ENCODE data around the gene SYNE4.
A peak's percentile ranks its signal among the peaks of the same experiment; 100 is the strongest.
"Not testable (repeated sequence)": the region's sequence is repeated elsewhere in the genome, so short reads cannot be mapped to it uniquely, and the experiment has no call there.

SYNE4 gene

GRCh38 chr19:36008336-36008978 is at the start of gene SYNE4:
Gene SYNE4, minus strand, starts transcription at chr19:36008813. Its CDS starts 132 bp downstream, at chr19:36008681.
- DNase-seq = no peak

- DNase-seq = peak; percentile 91
These were observed 46.4 kb upstream of the SYNE4 start, which contains the start of gene WDR62 for GRCh38 chr19:36054733-36055686. Gene WDR62, plus strand, starts transcription at chr19:36054897. Its CDS starts 75 bp downstream, at chr19:36054972.

- DNase-seq = peak; percentile 98
These were observed 45.6 kb upstream of the SYNE4 start, which contains the start of gene THAP8 for GRCh38 chr19:36054119-36054732. Gene THAP8, minus strand, starts transcription at chr19:36054285. Its CDS starts 68 bp downstream, at chr19:36054217.

GRCh38 chr19:36051637-36052036 is 43.0 kb upstream of the SYNE4 start:
- no peak for DNase-seq

- DNase-seq = no peak
These were observed 42.6 kb upstream of the SYNE4 start for GRCh38 chr19:36051236-36051635.

GRCh38 chr19:36049080-36049698 is 40.6 kb upstream of the SYNE4 start:
- no peak for DNase-seq

GRCh38 chr19:36047835-36048234 is 39.2 kb upstream of the SYNE4 start:
- no peak for DNase-seq

- DNase-seq = no peak
These were observed 37.9 kb upstream of the SYNE4 start for GRCh38 chr19:36046443-36047050.

- no peak for DNase-seq
These were observed 35.3 kb upstream of the SYNE4 start for GRCh38 chr19:36043952-36044351.

- DNase-seq = no peak
These were observed 33.2 kb upstream of the SYNE4 start for GRCh38 chr19:36041831-36042230.

- not testable (repeated sequence) for DNase-seq
These were observed 32.5 kb upstream of the SYNE4 start for GRCh38 chr19:36041092-36041491.

- no peak for DNase-seq
These were observed 31.9 kb upstream of the SYNE4 start for GRCh38 chr19:36040495-36040894.

- no peak for DNase-seq
These were observed 23.9 kb upstream of the SYNE4 start, which contains the start of gene CLIP3 for GRCh38 chr19:36032251-36033104. Gene CLIP3, minus strand, starts transcription at chr19:36032873. Its CDS starts 516 bp downstream, at chr19:36032357.

- no peak for DNase-seq
These were observed 22.7 kb upstream of the SYNE4 start for GRCh38 chr19:36031308-36031707.

- no peak for DNase-seq
These were observed 21.9 kb upstream of the SYNE4 start for GRCh38 chr19:36030264-36031148.

GRCh38 chr19:36028313-36029041 is 19.9 kb upstream of the SYNE4 start:
- no peak for DNase-seq

GRCh38 chr19:36027696-36028095 is 19.1 kb upstream of the SYNE4 start:
- no peak for DNase-seq

- DNase-seq = no peak
These were observed 17.7 kb upstream of the SYNE4 start for GRCh38 chr19:36026091-36026876.

- no peak for DNase-seq
These were observed 16.9 kb upstream of the SYNE4 start for GRCh38 chr19:36025541-36025940.

Data from NCI-H524 treated with DMSO at 0.1 percent for 48 hours (cell line).